IPS-15b (cell line): ENCODE data around the gene CPN1.
A peak's percentile ranks its signal among the peaks of the same experiment; 100 is the strongest.

ENCODE experiments used
- H3K27me3 ChIP-seq: one replicate; pipeline ENCODE4 v1.6.1; 2013; ENCODE audit warnings: low read length; ENCODE audit not compliant: control insufficient read depth, insufficient read depth
- H3K36me3 ChIP-seq: one replicate; pipeline ENCODE4 v1.6.1; 2013; ENCODE audit warnings: low read length; ENCODE audit not compliant: control insufficient read depth, insufficient read depth
- H3K4me1 ChIP-seq: one replicate; pipeline ENCODE4 v1.6.1; 2013; ENCODE audit warnings: mild to moderate bottlenecking, low read length; ENCODE audit not compliant: control insufficient read depth, insufficient read depth
- H3K4me3 ChIP-seq: one replicate; pipeline ENCODE4 v1.5.1; 2013; ENCODE audit warnings: low read depth, low read length
- H3K9ac ChIP-seq: one replicate; pipeline ENCODE4 v1.6.1; 2013; ENCODE audit warnings: low read depth, mild to moderate bottlenecking, low read length
- H3K9me3 ChIP-seq: one replicate; pipeline ENCODE4 v1.6.1; 2013; ENCODE audit warnings: mild to moderate bottlenecking, low read length; ENCODE audit not compliant: control insufficient read depth, insufficient read depth

Gene CPN1

GRCh38 chr10:100072514-100072913, 9.2 kb downstream of the CPN1 start:
- Histone ChIP-seq H3K9ac (no peak overlapping the region), H3K4me3 (no peak overlapping the region), H3K4me1 (no peaks in the 10 kb centered on the region), H3K9me3 (no peaks in the 10 kb centered on the region), H3K27me3 (no peaks in the 10 kb centered on the region), H3K36me3 (no peaks in the 10 kb centered on the region)

- Histone ChIP-seq H3K4me1 (no peaks in the 10 kb centered on the region), H3K9me3 (no peaks in the 10 kb centered on the region), H3K4me3 (no peak overlapping the region), H3K9ac (no peak overlapping the region), H3K27me3 (no peaks in the 10 kb centered on the region), H3K36me3 (no peaks in the 10 kb centered on the region)
Measured at GRCh38 chr10:100071529-100071928, 10.1 kb downstream of the CPN1 start.

- H3K27me3 ChIP-seq = no peaks in the 10 kb centered on the region
- no peaks in the 10 kb centered on the region for H3K36me3 ChIP-seq
- no peak overlapping the region for H3K9ac ChIP-seq
- peaks cover 2% of the 10 kb centered on the region for H3K4me1 ChIP-seq
- H3K4me3 ChIP-seq = no peak overlapping the region
- H3K9me3 ChIP-seq = no peaks in the 10 kb centered on the region
Measured at GRCh38 chr10:100067466-100067865, 14.2 kb downstream of the CPN1 start.

GRCh38 chr10:100065084-100065660, 16.5 kb downstream of the CPN1 start:
- Histone ChIP-seq H3K4me3 (peak overlapping the region; percentile 30), H3K4me1 (peaks cover 2% of the 10 kb centered on the region)

GRCh38 chr10:100061401-100061800, 20.3 kb downstream of the CPN1 start:
- peaks cover 2% of the 10 kb centered on the region for H3K4me1 ChIP-seq
- no peaks in the 10 kb centered on the region for H3K36me3 ChIP-seq
- H3K27me3 ChIP-seq = no peaks in the 10 kb centered on the region
- H3K4me3 ChIP-seq = no peak overlapping the region
- H3K9ac ChIP-seq = no peak overlapping the region
- H3K9me3 ChIP-seq = no peaks in the 10 kb centered on the region

More at GRCh38 chr10:100065084-100065660, 16.5 kb downstream of the CPN1 start:
- Histone ChIP-seq H3K36me3 (no peaks in the 10 kb centered on the region), H3K27me3 (no peaks in the 10 kb centered on the region), H3K9ac (no peak overlapping the region), H3K9me3 (no peaks in the 10 kb centered on the region)

- Histone ChIP-seq H3K9ac (no peak overlapping the region), H3K36me3 (no peaks in the 10 kb centered on the region), H3K9me3 (no peaks in the 10 kb centered on the region), H3K4me3 (no peak overlapping the region), H3K4me1 (peaks cover 5% of the 10 kb centered on the region), H3K27me3 (no peaks in the 10 kb centered on the region)
Measured at GRCh38 chr10:100057948-100058347, 23.7 kb downstream of the CPN1 start.

GRCh38 chr10:100053686-100054460, 27.8 kb downstream of the CPN1 start:
- peaks cover 5% of the 10 kb centered on the region for H3K4me1 ChIP-seq
- no peaks in the 10 kb centered on the region for H3K9me3 ChIP-seq
- H3K4me3 ChIP-seq = no peak overlapping the region
- H3K36me3 ChIP-seq = no peaks in the 10 kb centered on the region
- H3K27me3 ChIP-seq = no peaks in the 10 kb centered on the region
- no peak overlapping the region for H3K9ac ChIP-seq

GRCh38 chr10:100046021-100046486, 35.6 kb downstream of the CPN1 start:
- H3K27me3 ChIP-seq = no peaks in the 10 kb centered on the region
- H3K4me1 ChIP-seq = peaks cover 6% of the 10 kb centered on the region
- no peak overlapping the region for H3K4me3 ChIP-seq
- H3K36me3 ChIP-seq = no peaks in the 10 kb centered on the region
- no peaks in the 10 kb centered on the region for H3K9me3 ChIP-seq
- H3K9ac ChIP-seq = no peak overlapping the region

GRCh38 chr10:100045592-100045991, 36.1 kb downstream of the CPN1 start:
- no peak overlapping the region for H3K9ac ChIP-seq
- peaks cover 6% of the 10 kb centered on the region for H3K4me1 ChIP-seq
- no peaks in the 10 kb centered on the region for H3K9me3 ChIP-seq
- H3K36me3 ChIP-seq = no peaks in the 10 kb centered on the region
- H3K4me3 ChIP-seq = no peak overlapping the region
- no peaks in the 10 kb centered on the region for H3K27me3 ChIP-seq

GRCh38 chr10:100043796-100044195, 37.9 kb downstream of the CPN1 start:
- no peaks in the 10 kb centered on the region for H3K9me3 ChIP-seq
- no peak overlapping the region for H3K9ac ChIP-seq
- H3K4me3 ChIP-seq = no peak overlapping the region
- no peaks in the 10 kb centered on the region for H3K27me3 ChIP-seq
- peaks cover 6% of the 10 kb centered on the region for H3K4me1 ChIP-seq
- no peaks in the 10 kb centered on the region for H3K36me3 ChIP-seq

GRCh38 chr10:100043344-100043743, 38.3 kb downstream of the CPN1 start:
- H3K9me3 ChIP-seq = no peaks in the 10 kb centered on the region
- no peak overlapping the region for H3K4me3 ChIP-seq
- no peak overlapping the region for H3K9ac ChIP-seq
- H3K27me3 ChIP-seq = no peaks in the 10 kb centered on the region
- no peaks in the 10 kb centered on the region for H3K36me3 ChIP-seq
- peaks cover 6% of the 10 kb centered on the region for H3K4me1 ChIP-seq
